Left colon (tissue), 2 donors: ENCODE measurements around the gene UBTD2. TPM values are rescaled to one million over a fixed set of nuclear protein-coding genes. Genes with fewer than 3 reads are reported as not detected.
"Not testable (repeated sequence)": the region's sequence is repeated elsewhere in the genome, so short reads cannot be mapped to it uniquely, and the experiment has no call there.

Experiments used
- ATAC-seq: fragments of 200-7000 bp; cut with Tn5 transposase; one replicate; pipeline ENCODE4 v1.9.1; 2020; ENCODE audit warnings: mild to moderate bottlenecking, moderate library complexity
- DNase-seq, 2 donors: peaks; one replicate each; pipeline ENCODE4 v3.0.0-alpha.2; 2020
- intact Hi-C, 2 donors: fragments of 100-400 bp; cut with DNase I in 1 of 2; cut with micrococcal nuclease in 1 of 2; formaldehyde crosslinking; loops; one replicate each; pipeline versions ENCODE4 v1.11.2 to v1.14.0; 2022; cut with DNase I, micrococcal nuclease
- long read RNA-seq: library from polyadenylated mRNA; unstranded; transcript quantifications from one replicate; pipeline ENCODE4 v2.0.0, GENCODE V29; 2021
- total RNA-seq, 2 donors: library from RNA; stranded (reverse); fragmentation: NEBNext Ultra II Directional; extraction: Animal tissue kit (Norgen Biotek cat#: 25700); gene quantifications; one replicate each; pipeline ENCODE4 v1.2.1, GENCODE V29; 2021
- donor health status: DM: no; HTN: no; CAD: no.
- donor health status: DM: yes; HTN: yes; CAD: no.

Gene UBTD2
- 10 to 100 TPM; 20.9 to 25.1 TPM for total RNA-seq
- long read RNA-seq, transcript UBTD2-201 (3 exons, 3,301 nt) = major isoform, 55 of 66 reads
- long read RNA-seq, partial matches to known transcripts = 1 of 66 reads
- long read RNA-seq, other reads (novel, unspliced or antisense) = 10 of 66 reads

GRCh38 chr5:172283020-172283861 is at the start of gene UBTD2:
Gene UBTD2 (minus strand): TSS chr5:172283764. CDS start chr5:172283665, 99 bp downstream.
- DNase-seq (peak; percentile 78 to 88), ATAC-seq (peak; percentile 87)
- intact Hi-C loops = loop anchor here in 1 of 2 donors (10.0 kb wide), 1 partner anchor 88 kb away; the partner anchor contains the start of gene EFCAB9

- ATAC-seq, DNase-seq, intact Hi-C loops: not testable (repeated sequence)
These were observed 43.3 kb upstream of the UBTD2 start for GRCh38 chr5:172326901-172327300.

GRCh38 chr5:172325452-172325851 is 41.9 kb upstream of the UBTD2 start:
- DNase-seq = no peak
- ATAC-seq = no peak
- intact Hi-C loops = no loop called here

- DNase-seq (no peak), ATAC-seq (peak; percentile 75)
- intact Hi-C loops = no loop called here
These were observed 38.7 kb upstream of the UBTD2 start for GRCh38 chr5:172322028-172322965.

GRCh38 chr5:172321593-172321992 is 38.0 kb upstream of the UBTD2 start:
- no peak for ATAC-seq
- no peak for DNase-seq
- intact Hi-C loops = no loop called here

GRCh38 chr5:172319708-172320441 is 36.3 kb upstream of the UBTD2 start:
- intact Hi-C loops = no loop called here
- no peak for DNase-seq
- ATAC-seq = no peak

- DNase-seq (no peak), ATAC-seq (no peak)
- intact Hi-C loops = no loop called here
These were observed 32.3 kb upstream of the UBTD2 start for GRCh38 chr5:172315587-172316493.

- ATAC-seq = no peak
- DNase-seq = no peak
- intact Hi-C loops = no loop called here
These were observed 30.4 kb upstream of the UBTD2 start for GRCh38 chr5:172313915-172314314.

GRCh38 chr5:172312286-172312685 is 28.7 kb upstream of the UBTD2 start:
- ATAC-seq (no peak), DNase-seq (no peak)
- intact Hi-C loops = no loop called here

GRCh38 chr5:172311605-172312004 is 28.0 kb upstream of the UBTD2 start:
- intact Hi-C loops = no loop called here
- DNase-seq (no peak), ATAC-seq (no peak)

GRCh38 chr5:172311026-172311425 is 27.5 kb upstream of the UBTD2 start:
- no peak for ATAC-seq
- intact Hi-C loops = no loop called here
- DNase-seq = no peak

GRCh38 chr5:172305380-172305779 is 21.8 kb upstream of the UBTD2 start:
- intact Hi-C loops = no loop called here

GRCh38 chr5:172303572-172304335 is 20.2 kb upstream of the UBTD2 start:
- DNase-seq (no peak), ATAC-seq (no peak)
- intact Hi-C loops = no loop called here

More at GRCh38 chr5:172305380-172305779, 21.8 kb upstream of the UBTD2 start:
- DNase-seq (no peak), ATAC-seq (no peak)

- ATAC-seq = no peak
- no peak for DNase-seq
- intact Hi-C loops = no loop called here
These were observed 19.6 kb upstream of the UBTD2 start for GRCh38 chr5:172303162-172303561.

- DNase-seq (no peak), ATAC-seq (no peak)
- intact Hi-C loops = no loop called here
These were observed 18.6 kb upstream of the UBTD2 start for GRCh38 chr5:172302047-172302710.

GRCh38 chr5:172299916-172300439 is 16.4 kb upstream of the UBTD2 start:
- DNase-seq = no peak
- ATAC-seq = peak; percentile 79
- intact Hi-C loops = no loop called here
